ENCODE data around the gene MEI1.

MEI1 gene

DNA sequence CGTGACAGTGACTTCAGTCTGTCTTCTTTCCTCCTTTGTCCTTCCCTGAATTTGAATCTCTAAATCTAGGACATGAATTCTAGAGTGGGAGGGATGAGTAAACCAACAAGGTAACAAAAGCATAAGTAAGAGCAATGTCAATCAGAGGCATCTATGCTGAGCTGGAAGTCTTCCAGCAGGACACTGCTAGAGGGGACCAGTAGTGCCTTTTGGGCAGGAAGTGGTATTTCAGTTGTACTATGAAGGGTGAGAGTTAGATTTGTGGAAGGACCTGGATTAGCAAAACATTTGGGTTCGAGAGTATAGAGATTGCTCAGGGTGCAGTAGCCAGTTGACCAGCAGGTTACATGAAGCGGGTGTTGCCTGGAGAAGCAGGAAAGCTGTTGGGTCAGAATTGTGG, 40.3 kb downstream of the MEI1 start:
- no peaks in the 10 kb centered on the region for H3K9me3 ChIP-seq (ENCODE audit: severe bottlenecking)

DNA sequence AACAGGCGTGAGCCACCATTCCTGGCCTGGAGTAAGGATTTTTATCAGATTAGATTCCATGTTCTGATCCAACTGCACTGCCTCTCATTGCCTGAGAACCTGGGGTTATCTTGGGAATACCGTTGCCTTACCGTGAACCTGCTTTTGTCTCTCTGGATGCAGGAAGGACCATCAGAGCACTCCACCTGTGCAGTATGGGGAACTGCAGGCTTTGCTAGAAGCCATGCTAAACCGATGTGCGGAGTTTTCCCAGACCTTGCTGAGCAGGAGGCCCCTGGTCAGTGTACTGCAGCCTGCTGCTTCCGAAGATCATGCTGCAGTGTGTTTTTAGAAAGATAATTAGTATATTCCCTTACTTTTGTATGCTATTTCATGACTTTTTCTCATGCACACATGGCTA, 43.6 kb downstream of the MEI1 start:
- no peak for ATAC-seq (ENCODE audit: low read depth)
- H3K27me3 ChIP-seq (ENCODE audit: insufficient read depth, poor library complexity, severe bottlenecking), result no peaks in the 10 kb centered on the region
- H3K9me3 ChIP-seq (ENCODE audit: severe bottlenecking), result no peaks in the 10 kb centered on the region
- TF ChIP-seq CTCF (IDR thresholded peaks at IDR 0.05; ENCODE audit: poor library complexity, severe bottlenecking), result no peak
- no peaks in the 10 kb centered on the region for H3K36me3 ChIP-seq (ENCODE audit: low read depth)
- no peak overlapping the region for H3K4me3 ChIP-seq (ENCODE audit: severe bottlenecking)
- no peak overlapping the region for H3K27ac ChIP-seq (ENCODE audit: poor library complexity, severe bottlenecking)
- DNase-seq (ENCODE audit: low spot score), result no peak
- no peaks in the 10 kb centered on the region for H3K4me1 ChIP-seq (ENCODE audit: insufficient read depth, poor library complexity, severe bottlenecking)

More for the DNA sequence above, 40.3 kb downstream of the MEI1 start:
- Histone ChIP-seq H3K4me3 (ENCODE audit: severe bottlenecking) (no peak overlapping the region), H3K4me1 (ENCODE audit: insufficient read depth, poor library complexity, severe bottlenecking) (no peaks in the 10 kb centered on the region), H3K27me3 (ENCODE audit: insufficient read depth, poor library complexity, severe bottlenecking) (no peaks in the 10 kb centered on the region), H3K27ac (ENCODE audit: poor library complexity, severe bottlenecking) (no peak overlapping the region), H3K36me3 (ENCODE audit: low read depth) (no peaks in the 10 kb centered on the region)
- DNase-seq (ENCODE audit: low spot score) (no peak), ATAC-seq (ENCODE audit: low read depth) (no peak)
- no peak for TF ChIP-seq CTCF (IDR thresholded peaks at IDR 0.05; ENCODE audit: poor library complexity, severe bottlenecking)

- DNase-seq (ENCODE audit: low spot score) (no peak), ATAC-seq (ENCODE audit: low read depth) (no peak)
- Histone ChIP-seq H3K9me3 (ENCODE audit: severe bottlenecking) (no peaks in the 10 kb centered on the region), H3K27me3 (ENCODE audit: insufficient read depth, poor library complexity, severe bottlenecking) (no peaks in the 10 kb centered on the region), H3K4me3 (ENCODE audit: severe bottlenecking) (no peak overlapping the region), H3K36me3 (ENCODE audit: low read depth) (no peaks in the 10 kb centered on the region), H3K27ac (ENCODE audit: poor library complexity, severe bottlenecking) (no peak overlapping the region), H3K4me1 (ENCODE audit: insufficient read depth, poor library complexity, severe bottlenecking) (no peaks in the 10 kb centered on the region)
- no peak for TF ChIP-seq CTCF (IDR thresholded peaks at IDR 0.05; ENCODE audit: poor library complexity, severe bottlenecking)
Observed at GRCh38 chr22:41745968-41746367, 46.7 kb downstream of the MEI1 start.

DNA sequence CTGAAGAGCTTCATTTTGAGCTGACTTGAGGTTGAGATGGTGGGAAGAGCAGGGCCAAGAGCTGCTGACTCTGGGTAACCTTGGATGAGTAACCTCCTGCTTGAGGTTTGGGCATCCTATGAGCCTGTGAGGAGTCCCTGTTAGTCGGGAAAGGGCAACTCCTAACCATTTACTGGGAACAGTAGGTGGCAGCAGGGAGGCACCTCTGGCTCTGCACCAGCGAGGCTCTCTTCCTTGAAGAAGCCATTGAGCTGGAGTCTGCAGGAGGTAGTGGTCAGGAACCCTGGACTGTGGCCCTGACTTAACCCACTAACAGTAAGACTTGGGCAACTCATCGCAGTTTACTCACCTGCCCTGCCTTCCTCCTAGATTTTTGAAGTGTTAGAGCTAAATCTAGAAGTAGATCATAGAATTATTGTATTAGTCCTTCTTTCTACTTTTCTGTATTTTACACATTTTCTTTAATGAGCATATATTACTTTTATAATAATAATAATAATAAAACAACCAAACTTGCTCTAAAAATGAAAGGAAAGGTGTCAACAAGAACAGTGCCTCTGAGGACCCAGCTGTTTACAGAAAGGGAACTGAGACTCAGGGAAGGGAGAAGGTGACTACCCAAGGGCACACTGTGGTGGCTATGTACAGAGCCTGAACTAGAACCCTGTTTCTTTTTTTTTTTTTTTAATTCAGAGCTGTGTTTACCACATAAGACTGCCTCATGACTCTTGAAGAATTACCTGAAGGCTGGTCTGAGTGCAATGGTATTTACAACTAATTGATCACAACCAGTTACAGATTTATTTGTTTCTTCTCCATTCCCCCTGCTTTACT, 47.5 kb downstream of the MEI1 start:
- ATAC-seq (ENCODE audit: low read depth), result peak; percentile 98
- TF ChIP-seq CTCF (IDR thresholded peaks at IDR 0.05; ENCODE audit: poor library complexity, severe bottlenecking), result peak; percentile 86

More for the DNA sequence above, 47.5 kb downstream of the MEI1 start:
- H3K4me3 ChIP-seq (ENCODE audit: severe bottlenecking), result no peak overlapping the region
- H3K9me3 ChIP-seq (ENCODE audit: severe bottlenecking), result no peaks in the 10 kb centered on the region
- DNase-seq (ENCODE audit: low spot score), result no peak
- no peaks in the 10 kb centered on the region for H3K4me1 ChIP-seq (ENCODE audit: insufficient read depth, poor library complexity, severe bottlenecking)
- no peak overlapping the region for H3K27ac ChIP-seq (ENCODE audit: poor library complexity, severe bottlenecking)
- no peaks in the 10 kb centered on the region for H3K36me3 ChIP-seq (ENCODE audit: low read depth)
- no peaks in the 10 kb centered on the region for H3K27me3 ChIP-seq (ENCODE audit: insufficient read depth, poor library complexity, severe bottlenecking)

All from RWPE2 (cell line).